ENCODE measurements around the gene TEAD2.

DNA sequence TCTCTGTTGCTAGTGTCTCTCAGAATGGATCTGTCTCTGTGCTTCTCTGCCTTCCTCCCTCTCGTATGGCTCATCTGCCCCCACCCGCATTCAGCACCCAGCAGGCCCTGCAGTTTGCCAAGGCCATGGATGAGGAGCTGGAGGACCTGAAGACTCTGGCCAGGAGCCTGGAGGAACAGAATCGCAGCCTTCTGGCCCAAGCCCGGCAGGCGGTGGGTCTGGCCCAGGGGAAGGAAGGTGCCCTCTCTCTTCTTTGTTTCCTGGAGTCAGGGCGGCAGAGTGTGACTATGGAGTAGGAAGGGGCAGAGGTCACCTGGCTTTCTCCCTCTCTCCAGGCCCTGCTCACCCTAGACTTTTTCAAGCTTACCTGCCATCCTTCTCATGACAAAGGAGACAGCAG is 36.7 kb upstream of the TEAD2 start:
- TF ChIP-seq, protein P1, sequence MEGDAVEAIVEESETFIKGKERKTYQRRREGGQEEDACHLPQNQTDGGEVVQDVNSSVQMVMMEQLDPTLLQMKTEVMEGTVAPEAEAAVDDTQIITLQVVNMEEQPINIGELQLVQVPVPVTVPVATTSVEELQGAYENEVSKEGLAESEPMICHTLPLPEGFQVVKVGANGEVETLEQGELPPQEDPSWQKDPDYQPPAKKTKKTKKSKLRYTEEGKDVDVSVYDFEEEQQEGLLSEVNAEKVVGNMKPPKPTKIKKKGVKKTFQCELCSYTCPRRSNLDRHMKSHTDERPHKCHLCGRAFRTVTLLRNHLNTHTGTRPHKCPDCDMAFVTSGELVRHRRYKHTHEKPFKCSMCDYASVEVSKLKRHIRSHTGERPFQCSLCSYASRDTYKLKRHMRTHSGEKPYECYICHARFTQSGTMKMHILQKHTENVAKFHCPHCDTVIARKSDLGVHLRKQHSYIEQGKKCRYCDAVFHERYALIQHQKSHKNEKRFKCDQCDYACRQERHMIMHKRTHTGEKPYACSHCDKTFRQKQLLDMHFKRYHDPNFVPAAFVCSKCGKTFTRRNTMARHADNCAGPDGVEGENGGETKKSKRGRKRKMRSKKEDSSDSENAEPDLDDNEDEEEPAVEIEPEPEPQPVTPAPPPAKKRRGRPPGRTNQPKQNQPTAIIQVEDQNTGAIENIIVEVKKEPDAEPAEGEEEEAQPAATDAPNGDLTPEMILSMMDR (IDR thresholded peaks at IDR 0.05): no peak
- no peak for TF ChIP-seq POLR2A (IDR thresholded peaks at IDR 0.05)

Measured in Peyer's patch (tissue), 4 donors.